Measurements from ENCODE around the gene TIMM44. TPM values are rescaled to one million over a fixed set of nuclear protein-coding genes. Genes with fewer than 3 reads are reported as not detected.

TIMM44 gene
- total and polyA plus RNA-seq, 10 of the 15 experiments (the other 5 are each of a cell fraction or from before 2014, with no cell fraction given) = 6.6 to 90.7 (median 57.6) TPM

- Histone ChIP-seq H2AFZ (ENCODE audit: control insufficient read depth, low read depth, low read length) (no peak overlapping the region), H3K9me3 (replicated peaks; ENCODE audit: control insufficient read depth, insufficient read depth, low read length) (no peaks in the 10 kb centered on the region), H3K4me2 (ENCODE audit: control insufficient read depth, insufficient read depth) (no peak overlapping the region), H4K20me1 (ENCODE audit: control insufficient read depth, insufficient read depth) (no peaks in the 10 kb centered on the region), H3K79me2 (ENCODE audit: control insufficient read depth, insufficient read depth, low read length) (no peaks in the 10 kb centered on the region), H3K4me1 (ENCODE audit: control insufficient read depth, insufficient read depth, low read length) (no peaks in the 10 kb centered on the region), H3K36me3 (ENCODE audit: control insufficient read depth in 2 of 2, insufficient read depth in 2 of 2, low read length in 1 of 2) (peaks cover 35 to 38% of the 10 kb centered on the region in 2 experiments; a peak in 3 of 4 replicates), H3K27me3 (replicated peaks in 1 of 2; ENCODE audit: control insufficient read depth in 2 of 2, insufficient read depth in 2 of 2, low read length in 1 of 2) (no peaks in the 10 kb centered on the region), H3K9ac (ENCODE audit: control insufficient read depth, insufficient read depth, low read length) (no peak overlapping the region), H3K27ac (ENCODE audit: control insufficient read depth, insufficient read depth) (no peak overlapping the region), H3K4me3 (no peak overlapping the region)
- ChIA-PET POLR2A (interaction anchor here (0.6 kb wide), 1 partner anchor 10 kb away, joined by 3 read pairs; no protein-coding TSS in a partner anchor), CTCF (interaction anchor here (1.2 to 4.0 kb wide), 3 partner anchors 24 to 33 kb away, joined by 3 to 22 read pairs (median 10); partner anchors contain the start of gene TIMM44), SMC1A (ENCODE audit: uncharacterized antibody, unreplicated experiment) (no interaction called here), RAD21 (ENCODE audit: unreplicated experiment) (no interaction called here)
- TF ChIP-seq BRCA1 (IDR thresholded peaks at IDR 0.05; ENCODE audit: low read depth, low read length) (no peak), PKNOX1 (IDR thresholded peaks at IDR 0.05) (no peak), SUZ12 (IDR thresholded peaks at IDR 0.05; ENCODE audit: unreplicated experiment) (no peak), ZSCAN29 (IDR thresholded peaks at IDR 0.05) (no peak), SMARCA5 (IDR thresholded peaks at IDR 0.05) (no peak), E2F8 (IDR thresholded peaks at IDR 0.05; ENCODE audit: low read depth, partially characterized antibody) (no peak)
- intact Hi-C loops (cut with micrococcal nuclease; ENCODE audit: unreplicated experiment) = no loop called here
- no TSS peak for BruUV-seq (replicated peaks)
- FAIRE-seq (no peak), ATAC-seq (no peak), DNase-seq (ENCODE audit: low read depth, low spot score) (no peak)
- WGBS (ENCODE audit: insufficient coverage, insufficient replicate concordance, low lambda C conversion rate, missing lambda C conversion rate) = 93% methylated on average over 20 of the region's 20 CpGs
- in situ Hi-C loops (cut with MboI) = no loop called here
These were observed 25.5 kb upstream of the TIMM44 start for GRCh38 chr19:7968796-7969554.

Measured in GM12878 (cell line).